ENCODE measurements around the gene SRSF4.
A peak's percentile ranks its signal among the peaks of the same experiment; 100 is the strongest.

Gene SRSF4

GRCh38 chr1:29125237-29125641, 56.5 kb downstream of the SRSF4 start:
- no peak for DNase-seq (ENCODE audit: insufficient read length, low spot score)
- FAIRE-seq, result no peak
- no peak for TF ChIP-seq CTCF (IDR thresholded peaks at IDR 0.05; ENCODE audit: insufficient read depth, missing control alignments)

DNA sequence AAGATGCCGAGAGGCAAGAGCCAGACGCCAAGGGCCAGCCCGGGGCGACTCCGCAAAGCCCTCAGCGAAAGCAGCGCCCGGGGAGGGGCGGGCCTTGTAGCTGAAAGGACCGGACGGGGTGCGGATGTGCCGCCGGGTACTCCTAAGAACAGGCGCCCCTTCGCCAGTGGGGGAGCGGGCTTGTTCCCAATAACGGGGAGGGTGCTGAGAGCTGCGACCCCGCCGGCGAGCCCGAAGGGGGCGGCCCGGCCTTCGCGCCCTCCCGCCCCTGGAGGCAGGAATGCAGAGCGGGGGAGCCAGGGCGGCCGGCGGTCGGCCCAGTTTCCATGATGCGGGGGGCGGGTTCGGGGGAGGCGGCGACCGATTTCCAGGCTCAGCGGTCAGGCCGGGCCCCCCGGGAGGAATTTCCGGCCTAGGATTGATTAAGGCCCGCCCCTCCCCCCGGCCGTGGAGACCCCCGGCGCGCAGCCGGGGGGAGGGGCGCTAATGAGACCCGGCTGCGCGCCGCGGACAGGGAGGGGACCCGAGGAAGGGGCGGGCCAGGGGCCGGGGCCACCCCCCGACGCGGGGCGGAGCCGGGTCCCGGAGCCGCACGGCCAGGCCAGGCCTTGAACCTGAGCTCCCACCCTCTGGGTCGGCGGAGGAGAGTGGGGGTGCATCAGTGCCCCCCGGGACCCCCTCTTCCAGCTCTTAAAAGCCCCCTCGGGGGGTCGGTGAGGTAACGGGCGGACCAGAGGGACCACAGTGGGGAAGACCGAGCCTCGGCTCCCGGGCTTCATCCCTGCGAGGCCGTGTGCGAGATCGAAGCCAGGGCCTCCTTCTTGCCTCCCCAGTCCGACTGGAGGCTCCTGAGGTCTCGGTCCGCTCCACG, 57.1 kb downstream of the SRSF4 start:
- DNase-seq (ENCODE audit: insufficient read length, low spot score) (peak; percentile 93), FAIRE-seq (no peak)
- no peak for TF ChIP-seq CTCF (IDR thresholded peaks at IDR 0.05; ENCODE audit: insufficient read depth, missing control alignments)

DNA sequence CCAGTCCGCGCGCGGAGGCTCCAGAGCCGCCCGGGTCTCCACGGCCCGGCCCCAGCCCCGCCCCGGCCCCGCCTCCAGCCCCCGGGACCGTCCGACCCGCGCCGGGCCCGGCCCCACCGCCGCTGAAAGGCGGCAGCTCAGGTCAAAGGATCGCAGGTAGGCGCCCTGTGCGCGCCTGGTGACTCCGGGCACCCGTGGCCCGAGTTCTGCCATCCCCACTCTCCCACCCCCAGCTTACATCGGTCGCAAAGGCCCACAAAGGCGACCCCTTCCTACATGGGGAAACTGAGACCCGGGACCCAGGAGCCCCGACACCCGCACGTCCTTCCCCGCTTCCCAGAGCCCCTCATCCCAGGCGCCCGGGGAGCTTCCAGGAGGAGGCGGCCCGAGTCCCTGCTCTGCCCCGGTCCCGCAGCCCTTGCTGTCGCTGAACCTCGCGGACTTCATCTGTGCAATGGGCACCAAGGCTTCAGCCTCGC, 57.8 kb downstream of the SRSF4 start, which contains the start of gene TMEM200B:
TMEM200B (minus strand) TSS at position 17 of the 479 bp plus-strand sequence. CDS start 2,075 bp downstream, outside the sequence.
- no peak for FAIRE-seq
- TF ChIP-seq CTCF (IDR thresholded peaks at IDR 0.05; ENCODE audit: insufficient read depth, missing control alignments), result no peak
- DNase-seq (ENCODE audit: insufficient read length, low spot score), result no peak

DNA sequence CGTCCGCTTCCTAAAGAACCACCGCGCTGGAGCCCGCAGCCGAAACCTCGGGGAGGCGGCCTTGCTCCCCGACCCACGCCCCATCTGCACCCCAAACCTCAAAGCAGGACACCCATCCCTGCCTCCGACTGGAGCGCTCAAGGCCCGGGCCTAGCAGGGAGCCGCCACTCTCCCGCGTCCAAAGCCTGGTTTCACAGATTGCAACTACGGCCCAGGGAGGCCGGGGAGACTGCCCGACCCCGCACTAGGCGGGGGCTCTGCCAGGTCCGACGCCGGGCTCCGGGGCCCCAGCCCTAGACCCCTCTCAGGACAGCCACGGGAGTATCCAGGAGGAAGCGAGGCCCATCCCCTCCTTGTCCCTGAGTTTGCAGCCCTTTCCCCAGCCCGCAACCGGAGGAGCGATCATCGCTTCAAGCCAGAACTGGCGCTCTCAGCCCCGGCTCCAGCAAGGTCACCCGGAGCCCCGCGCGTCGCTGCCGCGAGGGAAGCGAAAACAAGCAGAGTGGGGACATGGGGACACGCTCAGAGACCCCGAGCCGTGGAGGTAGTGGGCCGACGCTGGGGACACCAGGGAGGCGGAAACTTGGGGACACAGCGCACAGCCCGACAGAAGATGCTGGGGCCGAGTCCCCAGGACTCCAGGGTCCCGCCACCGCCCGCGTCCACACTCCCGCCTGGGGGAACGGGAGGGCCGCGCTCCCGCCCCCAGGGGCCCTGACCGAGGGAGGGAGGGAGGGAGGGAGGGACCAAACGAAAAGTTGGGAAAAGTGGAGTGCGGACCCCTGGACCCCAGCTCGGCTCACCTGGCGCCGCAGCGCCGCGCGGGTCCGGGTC, 58.4 kb downstream of the SRSF4 start:
- DNase-seq (ENCODE audit: insufficient read length, low spot score) (no peak), FAIRE-seq (no peak)
- TF ChIP-seq CTCF (IDR thresholded peaks at IDR 0.05; ENCODE audit: insufficient read depth, missing control alignments), result no peak

GRCh38 chr1:29122682-29123052, 59.0 kb downstream of the SRSF4 start:
- FAIRE-seq, result no peak
- TF ChIP-seq CTCF (IDR thresholded peaks at IDR 0.05; ENCODE audit: insufficient read depth, missing control alignments), result no peak
- DNase-seq (ENCODE audit: insufficient read length, low spot score), result no peak

DNA sequence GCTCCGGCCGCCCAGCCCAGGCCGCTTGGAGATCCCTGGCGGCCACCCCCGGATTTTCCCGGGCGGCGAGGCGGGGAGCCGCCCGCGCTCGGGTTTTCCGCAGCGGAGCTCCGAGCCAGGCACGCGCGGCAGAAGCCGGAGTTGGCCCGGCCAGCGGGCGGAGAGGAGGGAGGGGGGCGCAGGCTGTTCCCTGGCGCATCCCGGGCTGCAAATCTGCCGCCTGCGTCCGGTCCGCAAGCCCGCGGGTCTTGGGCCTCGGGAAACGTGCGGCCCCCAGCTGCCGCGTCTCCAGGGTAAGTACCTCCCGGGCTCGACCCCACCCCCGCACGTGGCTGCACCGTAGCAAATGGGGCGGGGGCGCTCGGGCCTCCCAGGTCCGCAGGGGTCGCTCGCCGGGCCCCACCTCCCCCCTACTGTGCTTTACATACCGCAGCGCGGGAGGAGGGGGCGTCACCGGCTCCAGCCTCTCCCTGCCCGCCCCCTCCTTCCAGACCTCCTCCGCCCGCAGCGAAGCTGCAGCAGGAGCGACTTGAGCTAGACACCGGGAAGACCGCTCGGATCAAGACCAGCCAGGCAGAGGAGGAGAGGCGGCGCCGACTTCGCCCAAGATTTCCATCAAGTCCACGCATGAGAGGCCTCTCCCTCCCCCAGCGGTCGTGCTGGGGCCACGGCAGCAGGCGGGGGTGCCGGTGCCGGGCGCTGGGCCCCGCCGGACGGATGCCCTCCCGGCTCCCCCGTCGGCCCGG, 59.6 kb downstream of the SRSF4 start:
- no peak for FAIRE-seq
- TF ChIP-seq CTCF (IDR thresholded peaks at IDR 0.05; ENCODE audit: insufficient read depth, missing control alignments), result no peak
- DNase-seq (ENCODE audit: insufficient read length, low spot score), result no peak
